RWPE2 (cell line): ENCODE measurements around the gene PCNA.

Experiments used
- ATAC-seq: fragments of 200-7000 bp; cut with Tn5 transposase; 3 replicates; pipeline ENCODE4 v1.9.1; 2021; ENCODE audit warnings: low read depth
- DNase-seq: peaks from one replicate; pipeline ENCODE4 v3.0.0-alpha.2; 2020; ENCODE audit warnings: low spot score
- H3K27ac ChIP-seq: fragments of 450-650 bp; 2 replicates; pipeline ENCODE4 v1.5.1; 2017; ENCODE audit warnings: mild to moderate bottlenecking; ENCODE audit not compliant: poor library complexity, severe bottlenecking
- H3K27me3 ChIP-seq: fragments of 250-450 bp; sonication (Bioruptor Pico); 2 replicates; pipeline ENCODE4 v1.5.1; 2021; ENCODE audit warnings: mild to moderate bottlenecking, moderate library complexity; ENCODE audit not compliant: insufficient read depth, poor library complexity, severe bottlenecking
- H3K36me3 ChIP-seq: fragments of 250-450 bp; sonication (Bioruptor Pico); 2 replicates; pipeline ENCODE4 v1.5.1; 2020; ENCODE audit warnings: low read depth, mild to moderate bottlenecking, moderate library complexity
- H3K4me1 ChIP-seq: fragments of 250-450 bp; sonication (Bioruptor Pico); 2 replicates; pipeline ENCODE4 v1.5.1; 2021; ENCODE audit warnings: mild to moderate bottlenecking, moderate library complexity; ENCODE audit not compliant: insufficient read depth, poor library complexity, severe bottlenecking
- H3K4me3 ChIP-seq: fragments of 250-450 bp; sonication (Bioruptor Pico); 2 replicates; pipeline ENCODE4 v1.5.1; 2021; ENCODE audit warnings: mild to moderate bottlenecking, moderate library complexity; ENCODE audit not compliant: severe bottlenecking
- H3K9me3 ChIP-seq: fragments of 250-450 bp; sonication (Bioruptor Pico); 2 replicates; pipeline ENCODE4 v1.5.1; 2021; ENCODE audit warnings: mild to moderate bottlenecking, moderate library complexity; ENCODE audit not compliant: severe bottlenecking
- TF ChIP-seq, protein P1 (sequence below): fragments of 450-650 bp; IDR thresholded peaks from one replicate; pipeline ENCODE4 v1.5.1; 2017; ENCODE audit warnings: mild to moderate bottlenecking, moderate library complexity; ENCODE audit not compliant: poor library complexity, severe bottlenecking

PCNA gene

DNA sequence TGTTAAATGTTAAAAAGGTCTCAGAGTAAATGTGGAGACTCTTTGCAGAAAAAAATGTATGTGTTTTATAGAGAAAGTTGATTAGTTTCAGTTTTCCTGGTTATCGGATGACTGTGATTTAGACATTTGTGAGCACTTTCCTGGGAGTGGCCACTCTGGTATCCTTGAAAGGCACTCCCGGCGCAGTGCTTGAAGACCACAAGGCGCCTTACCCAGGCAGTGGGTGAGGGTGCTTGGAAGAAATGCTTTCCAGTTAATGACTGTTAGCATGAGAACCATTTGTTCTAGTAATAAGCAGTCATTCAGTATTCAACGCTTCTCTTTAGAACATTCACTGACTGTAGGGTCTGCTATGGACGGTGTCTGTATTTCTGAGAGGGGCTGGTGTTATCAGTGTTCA is 14.2 kb upstream of the PCNA start:
- Histone ChIP-seq H3K27ac (no peak overlapping the region), H3K4me3 (no peak overlapping the region), H3K27me3 (no peaks in the 10 kb centered on the region), H3K9me3 (no peaks in the 10 kb centered on the region), H3K36me3 (peaks cover 5% of the 10 kb centered on the region), H3K4me1 (no peaks in the 10 kb centered on the region)
- ATAC-seq (no peak), DNase-seq (no peak)
- TF ChIP-seq, protein P1, sequence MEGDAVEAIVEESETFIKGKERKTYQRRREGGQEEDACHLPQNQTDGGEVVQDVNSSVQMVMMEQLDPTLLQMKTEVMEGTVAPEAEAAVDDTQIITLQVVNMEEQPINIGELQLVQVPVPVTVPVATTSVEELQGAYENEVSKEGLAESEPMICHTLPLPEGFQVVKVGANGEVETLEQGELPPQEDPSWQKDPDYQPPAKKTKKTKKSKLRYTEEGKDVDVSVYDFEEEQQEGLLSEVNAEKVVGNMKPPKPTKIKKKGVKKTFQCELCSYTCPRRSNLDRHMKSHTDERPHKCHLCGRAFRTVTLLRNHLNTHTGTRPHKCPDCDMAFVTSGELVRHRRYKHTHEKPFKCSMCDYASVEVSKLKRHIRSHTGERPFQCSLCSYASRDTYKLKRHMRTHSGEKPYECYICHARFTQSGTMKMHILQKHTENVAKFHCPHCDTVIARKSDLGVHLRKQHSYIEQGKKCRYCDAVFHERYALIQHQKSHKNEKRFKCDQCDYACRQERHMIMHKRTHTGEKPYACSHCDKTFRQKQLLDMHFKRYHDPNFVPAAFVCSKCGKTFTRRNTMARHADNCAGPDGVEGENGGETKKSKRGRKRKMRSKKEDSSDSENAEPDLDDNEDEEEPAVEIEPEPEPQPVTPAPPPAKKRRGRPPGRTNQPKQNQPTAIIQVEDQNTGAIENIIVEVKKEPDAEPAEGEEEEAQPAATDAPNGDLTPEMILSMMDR, result no peak

DNA sequence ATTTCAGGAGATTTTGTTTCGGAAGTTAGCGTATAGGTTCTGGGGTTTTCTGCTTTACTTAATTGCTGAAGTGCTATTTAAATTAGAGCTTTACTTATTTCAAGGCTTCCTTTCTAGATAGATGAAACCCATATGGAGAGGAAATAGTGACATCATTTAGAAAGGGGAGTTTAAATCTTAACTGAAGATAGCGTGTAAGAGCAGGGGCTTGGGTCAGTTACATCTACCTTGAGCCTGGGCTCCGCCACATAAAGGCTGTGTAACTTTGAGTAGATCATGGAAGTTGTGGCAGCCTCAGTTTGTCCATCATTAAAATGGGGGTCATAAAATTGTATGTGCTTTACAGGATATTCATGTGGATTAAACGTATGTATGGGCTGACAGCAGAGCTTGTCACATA is 11.7 kb upstream of the PCNA start:
- Histone ChIP-seq H3K9me3 (no peaks in the 10 kb centered on the region), H3K4me3 (no peak overlapping the region), H3K36me3 (peaks cover 14% of the 10 kb centered on the region), H3K27ac (no peak overlapping the region), H3K4me1 (peaks cover 4% of the 10 kb centered on the region), H3K27me3 (no peaks in the 10 kb centered on the region)
- DNase-seq, result no peak
- TF ChIP-seq, protein P1, result no peak
- no peak for ATAC-seq

DNA sequence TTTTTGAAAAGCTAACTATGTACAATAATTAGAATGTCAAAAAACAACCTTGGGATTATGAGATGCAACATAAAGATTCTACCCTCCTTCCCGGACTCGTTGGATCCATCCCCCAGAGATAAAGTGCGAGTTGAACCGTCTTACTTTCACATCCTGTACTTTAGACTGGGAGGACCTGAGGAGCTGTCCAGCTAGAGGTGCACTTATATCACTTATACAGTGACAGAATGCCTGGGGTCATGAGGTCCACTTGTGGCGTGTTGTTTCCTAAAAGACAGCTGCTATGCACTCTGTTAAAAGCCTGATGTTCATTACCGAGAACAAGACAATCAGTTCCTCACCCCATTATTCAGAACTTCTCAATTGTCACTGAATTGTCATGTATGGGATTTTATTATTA is 9.1 kb upstream of the PCNA start:
- peaks cover 14% of the 10 kb centered on the region for H3K36me3 ChIP-seq
- H3K27me3 ChIP-seq, result no peaks in the 10 kb centered on the region
- no peak overlapping the region for H3K4me3 ChIP-seq
- no peak overlapping the region for H3K27ac ChIP-seq
- ATAC-seq, result no peak
- DNase-seq, result no peak
- peaks cover 4% of the 10 kb centered on the region for H3K4me1 ChIP-seq
- no peaks in the 10 kb centered on the region for H3K9me3 ChIP-seq
- TF ChIP-seq, protein P1, result no peak

DNA sequence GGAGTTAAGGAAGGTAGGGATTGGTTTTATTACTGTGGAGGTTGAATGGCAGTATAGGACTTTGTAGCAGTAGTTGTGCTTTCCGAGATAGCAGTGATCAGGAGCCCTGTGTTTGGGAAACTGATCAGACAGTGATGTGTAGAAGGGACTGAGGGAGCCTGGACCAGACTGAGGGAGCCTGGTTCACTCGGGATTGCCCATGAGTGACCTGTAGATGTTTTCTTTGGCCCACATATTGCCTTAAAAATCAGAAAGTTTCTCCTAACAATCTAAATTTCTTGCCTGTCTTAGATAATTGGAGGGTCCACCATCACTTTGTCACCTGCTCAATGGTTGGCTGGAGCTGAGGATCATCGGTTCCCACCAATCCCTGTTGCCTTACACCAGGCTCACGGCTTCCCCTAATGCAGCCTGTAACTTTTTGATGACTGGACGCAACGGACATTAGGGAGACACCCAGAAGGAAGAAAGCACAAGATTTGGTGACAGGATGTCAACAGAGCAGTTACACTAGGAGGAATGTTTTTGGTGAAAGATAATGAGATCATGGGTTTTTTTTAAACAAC is 8.2 kb upstream of the PCNA start:
- Histone ChIP-seq H3K36me3 (peaks cover 14% of the 10 kb centered on the region), H3K4me3 (peak overlapping the region; percentile 81), H3K27me3 (no peaks in the 10 kb centered on the region), H3K27ac (peak overlapping the region; percentile 66), H3K4me1 (peaks cover 4% of the 10 kb centered on the region), H3K9me3 (no peaks in the 10 kb centered on the region)
- DNase-seq (no peak), ATAC-seq (no peak)
- TF ChIP-seq, protein P1, result no peak

DNA sequence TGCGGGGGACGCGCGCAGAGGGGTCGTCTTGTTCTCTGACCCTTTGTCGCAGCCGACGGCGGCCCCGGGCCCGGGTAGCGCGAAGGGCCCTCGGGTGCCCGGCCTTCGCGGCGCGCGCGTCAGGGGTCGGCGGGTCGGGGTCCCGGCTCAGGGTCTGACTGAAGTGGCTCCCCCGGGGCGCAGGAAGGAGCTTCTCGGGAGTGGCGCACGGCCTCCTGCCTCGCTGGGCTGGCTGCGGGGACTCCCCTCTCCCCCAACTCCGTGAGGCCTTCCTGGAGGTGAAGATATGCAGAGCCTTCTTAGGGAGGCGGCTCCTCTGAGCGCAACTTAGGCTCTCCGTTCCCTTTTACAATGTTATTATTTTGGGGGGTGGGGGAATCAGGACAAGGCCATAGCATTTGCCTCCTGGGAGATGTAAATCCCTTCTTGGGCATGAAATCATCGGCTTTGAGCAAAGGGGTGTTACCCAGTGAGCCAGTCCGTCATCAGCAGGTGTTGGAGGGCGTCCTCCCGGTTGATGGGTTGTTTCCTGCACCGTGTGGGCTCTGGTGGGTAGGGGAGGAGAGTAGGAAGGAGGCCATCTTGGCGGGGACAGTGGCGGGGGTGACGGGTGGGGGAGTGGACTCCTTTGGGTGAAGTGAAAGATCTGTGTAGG is 7.6 kb upstream of the PCNA start:
- Histone ChIP-seq H3K36me3 (peaks cover 11% of the 10 kb centered on the region), H3K27ac (peak overlapping the region; percentile 66), H3K27me3 (no peaks in the 10 kb centered on the region), H3K4me1 (peaks cover 4% of the 10 kb centered on the region), H3K4me3 (peak overlapping the region; percentile 81), H3K9me3 (no peaks in the 10 kb centered on the region)
- TF ChIP-seq, protein P1, result no peak
- peak; percentile 67 for DNase-seq
- peak; percentile 43 for ATAC-seq
